ENCODE measurements around the gene RUNX1. TPM values are rescaled to one million over a fixed set of nuclear protein-coding genes. Genes with fewer than 3 reads are reported as not detected.

RUNX1 gene
- total RNA-seq, 2 donors from 2014 or later, result 23.0 to 25.8 TPM

- intact Hi-C loops (cut with DNase I), result no loop called here
- Histone ChIP-seq H3K4me1 (replicated peaks) (no peaks in the 10 kb centered on the region), H3K9me3 (no peaks in the 10 kb centered on the region), H3K27me3 (replicated peaks; ENCODE audit: insufficient read depth) (no peaks in the 10 kb centered on the region), H3K4me3 (no peak overlapping the region), H3K27ac (no peak overlapping the region), H3K36me3 (no peaks in the 10 kb centered on the region)
- DNase-seq (ENCODE audit: low spot score), result no peak
- WGBS, result 90% methylated on average over 2 of the region's 2 CpGs
- TF ChIP-seq POLR2A (IDR thresholded peaks at IDR 0.05) (no peak), POLR2AphosphoS5 (IDR thresholded peaks at IDR 0.05) (no peak)
These were observed 245.2 kb downstream of the RUNX1 start for GRCh38 chr21:34803782-34804370.

- TF ChIP-seq CTCF (IDR thresholded peaks at IDR 0.05) (no peak), POLR2AphosphoS5 (IDR thresholded peaks at IDR 0.05) (no peak)
These were observed 246.8 kb downstream of the RUNX1 start for GRCh38 chr21:34802180-34802899.

GRCh38 chr21:34801519-34802132, 247.5 kb downstream of the RUNX1 start:
- no peaks in the 10 kb centered on the region for H3K4me1 ChIP-seq (replicated peaks)
- no peak overlapping the region for H3K27ac ChIP-seq
- TF ChIP-seq CTCF (IDR thresholded peaks at IDR 0.05) (no peak), POLR2A (IDR thresholded peaks at IDR 0.05) (no peak), POLR2AphosphoS5 (IDR thresholded peaks at IDR 0.05) (no peak)
- 57% methylated on average over 2 of the region's 2 CpGs for WGBS
- no peaks in the 10 kb centered on the region for H3K9me3 ChIP-seq
- H3K27me3 ChIP-seq (replicated peaks; ENCODE audit: insufficient read depth), result no peaks in the 10 kb centered on the region
- H3K4me3 ChIP-seq, result no peak overlapping the region
- intact Hi-C loops (cut with DNase I), result no loop called here
- no peak for DNase-seq (ENCODE audit: low spot score)
- no peaks in the 10 kb centered on the region for H3K36me3 ChIP-seq

More at GRCh38 chr21:34802180-34802899, 246.8 kb downstream of the RUNX1 start:
- Histone ChIP-seq H3K4me3 (no peak overlapping the region), H3K9me3 (no peaks in the 10 kb centered on the region), H3K27ac (no peak overlapping the region), H3K36me3 (no peaks in the 10 kb centered on the region), H3K4me1 (replicated peaks) (no peaks in the 10 kb centered on the region), H3K27me3 (replicated peaks; ENCODE audit: insufficient read depth) (no peaks in the 10 kb centered on the region)
- DNase-seq (ENCODE audit: low spot score), result no peak
- WGBS, result 100% methylated on average over 1 of the region's 1 CpG
- intact Hi-C loops (cut with DNase I), result no loop called here

GRCh38 chr21:34800797-34801518, 248.1 kb downstream of the RUNX1 start:
- intact Hi-C loops (cut with DNase I), result no loop called here
- no peaks in the 10 kb centered on the region for H3K36me3 ChIP-seq
- no peak for DNase-seq (ENCODE audit: low spot score)
- H3K9me3 ChIP-seq, result no peaks in the 10 kb centered on the region
- 42% methylated on average over 7 of the region's 7 CpGs for WGBS
- H3K27ac ChIP-seq, result no peak overlapping the region
- H3K4me1 ChIP-seq (replicated peaks), result no peaks in the 10 kb centered on the region
- no peak overlapping the region for H3K4me3 ChIP-seq
- TF ChIP-seq CTCF (IDR thresholded peaks at IDR 0.05), result no peak
- H3K27me3 ChIP-seq (replicated peaks; ENCODE audit: insufficient read depth), result no peaks in the 10 kb centered on the region

- Histone ChIP-seq H3K4me1 (replicated peaks) (no peaks in the 10 kb centered on the region), H3K36me3 (no peaks in the 10 kb centered on the region), H3K4me3 (no peak overlapping the region), H3K27ac (no peak overlapping the region), H3K9me3 (no peaks in the 10 kb centered on the region), H3K27me3 (replicated peaks; ENCODE audit: insufficient read depth) (no peaks in the 10 kb centered on the region)
- 91% methylated on average over 6 of the region's 6 CpGs for WGBS
- TF ChIP-seq CTCF (IDR thresholded peaks at IDR 0.05), result no peak
- no peak for TF ChIP-seq POLR2A (IDR thresholded peaks at IDR 0.05)
- TF ChIP-seq POLR2AphosphoS5 (IDR thresholded peaks at IDR 0.05), result no peak
- DNase-seq (ENCODE audit: low spot score), result no peak
- intact Hi-C loops (cut with DNase I), result loop anchor here (5.0 kb wide), 1 partner anchor 88 kb away; no protein-coding TSS in a partner anchor
These were observed 250.0 kb downstream of the RUNX1 start for GRCh38 chr21:34799092-34799491.
